Activated naive CD8-positive, alpha-beta T cell treated with anti-CD3 and anti-CD28 coated beads, Interleukin-2, amount 10 ng/mL, durations not matched to agents 7 days and 5 days (primary cell): ENCODE measurements around the gene SAP30L. TPM values are rescaled to one million over a fixed set of nuclear protein-coding genes. Genes with fewer than 3 reads are reported as not detected.
A peak's percentile ranks its signal among the peaks of the same experiment; 100 is the strongest.

Experiments used
- ATAC-seq: fragments of 150-1000 bp; cut with Tn5 transposase; one replicate; pipeline ENCODE4 v1.10.0; 2021; ENCODE audit warnings: low read depth, moderate library complexity
- POLR2A ChIA-PET: fragments of 350-600 bp; sonication (Branson Sonifier 250); formaldehyde crosslinking; loops from one replicate; lab custom pipeline; 2021; ENCODE audit warnings: antibody characterized with exemption; lab: Charles Lee
- DNase-seq: peaks from one replicate; pipeline ENCODE4 v3.0.0; 2021
- H3K27ac Mint-ChIP-seq: one replicate; pipeline ENCODE4 v1.8.0; 2022; ENCODE audit warnings: mild to moderate bottlenecking, mixed read lengths
- H3K27me3 Mint-ChIP-seq: one replicate; pipeline ENCODE4 v1.8.0; 2022; ENCODE audit warnings: mild to moderate bottlenecking, moderate library complexity, mixed read lengths
- H3K36me3 Mint-ChIP-seq: one replicate; pipeline ENCODE4 v1.8.0; 2021; ENCODE audit warnings: mild to moderate bottlenecking, mixed read lengths
- H3K4me1 Mint-ChIP-seq: one replicate; pipeline ENCODE4 v1.8.0; 2021; ENCODE audit warnings: mixed read lengths
- H3K4me3 Mint-ChIP-seq: one replicate; pipeline ENCODE4 v1.8.0; 2022; ENCODE audit warnings: mild to moderate bottlenecking, moderate library complexity, mixed read lengths
- H3K9me3 Mint-ChIP-seq: one replicate; pipeline ENCODE4 v1.8.0; 2021; ENCODE audit warnings: mixed read lengths
- total RNA-seq, 2 experiments: library from RNA; stranded (reverse); gene quantifications; one replicate each; pipeline ENCODE4 v1.2.3, GENCODE V29; 2021

The SAP30L gene
- total RNA-seq, result 10 to 100 TPM; 39.4 to 41.3 TPM

GRCh38 chr5:154445422-154446194 lies at the start of gene SAP30L:
Gene SAP30L, plus strand, starts transcription at chr5:154445997. Its CDS starts 608 bp downstream, at chr5:154446605.
- no peaks in the 10 kb centered on the region for H3K27me3 Mint-ChIP-seq
- H3K4me3 Mint-ChIP-seq, result peak within 1 kb of the TSS; percentile 100
- ATAC-seq (peak; percentile 93), DNase-seq (peak; percentile 98)
- POLR2A ChIA-PET, result interaction anchor here (0.6 to 1.9 kb wide), 4 partner anchors 16 to 407 kb away, joined by 3 to 4 read pairs (median 4); partner anchors contain the start of genes FAM114A2 and MFAP3
- H3K4me1 Mint-ChIP-seq, result peaks cover 39% of the 10 kb centered on the region
- H3K36me3 Mint-ChIP-seq, result peaks cover 31% of the 10 kb centered on the region
- no peaks in the 10 kb centered on the region for H3K9me3 Mint-ChIP-seq
- H3K27ac Mint-ChIP-seq, result peak within 1 kb of the TSS; percentile 98

GRCh38 chr5:154396128-154396527 lies 49.7 kb upstream of the SAP30L start:
- no peaks in the 10 kb centered on the region for H3K9me3 Mint-ChIP-seq
- H3K36me3 Mint-ChIP-seq, result peaks cover 11% of the 10 kb centered on the region
- no peak overlapping the region for H3K4me3 Mint-ChIP-seq
- no peaks in the 10 kb centered on the region for H3K4me1 Mint-ChIP-seq
- no peak for DNase-seq
- no peaks in the 10 kb centered on the region for H3K27me3 Mint-ChIP-seq
- POLR2A ChIA-PET, result no interaction called here
- no peak overlapping the region for H3K27ac Mint-ChIP-seq
- ATAC-seq, result no peak

GRCh38 chr5:154397652-154398406 lies 48.0 kb upstream of the SAP30L start:
- Mint-ChIP-seq H3K9me3 (no peaks in the 10 kb centered on the region), H3K4me1 (no peaks in the 10 kb centered on the region), H3K36me3 (no peaks in the 10 kb centered on the region), H3K27me3 (no peaks in the 10 kb centered on the region), H3K4me3 (no peak overlapping the region), H3K27ac (no peak overlapping the region)
- ATAC-seq, result no peak
- no peak for DNase-seq
- POLR2A ChIA-PET, result no interaction called here

GRCh38 chr5:154400678-154401077 lies 45.1 kb upstream of the SAP30L start:
- POLR2A ChIA-PET, result no interaction called here
- no peak for DNase-seq

GRCh38 chr5:154401355-154401754 lies 44.4 kb upstream of the SAP30L start:
- H3K9me3 Mint-ChIP-seq, result no peaks in the 10 kb centered on the region
- peaks cover 11% of the 10 kb centered on the region for H3K4me1 Mint-ChIP-seq
- no peak for DNase-seq
- no peak overlapping the region for H3K27ac Mint-ChIP-seq
- POLR2A ChIA-PET, result no interaction called here
- H3K27me3 Mint-ChIP-seq, result no peaks in the 10 kb centered on the region
- H3K36me3 Mint-ChIP-seq, result no peaks in the 10 kb centered on the region
- H3K4me3 Mint-ChIP-seq, result no peak overlapping the region
- no peak for ATAC-seq

More at GRCh38 chr5:154400678-154401077, 45.1 kb upstream of the SAP30L start:
- H3K27ac Mint-ChIP-seq, result no peak overlapping the region
- no peaks in the 10 kb centered on the region for H3K36me3 Mint-ChIP-seq
- no peaks in the 10 kb centered on the region for H3K9me3 Mint-ChIP-seq
- H3K27me3 Mint-ChIP-seq, result no peaks in the 10 kb centered on the region
- H3K4me3 Mint-ChIP-seq, result no peak overlapping the region
- ATAC-seq, result no peak
- H3K4me1 Mint-ChIP-seq, result peaks cover 11% of the 10 kb centered on the region

- H3K4me1 Mint-ChIP-seq, result peaks cover 11% of the 10 kb centered on the region
- DNase-seq, result no peak
- H3K36me3 Mint-ChIP-seq, result no peaks in the 10 kb centered on the region
- H3K9me3 Mint-ChIP-seq, result no peaks in the 10 kb centered on the region
- H3K4me3 Mint-ChIP-seq, result no peak overlapping the region
- no peaks in the 10 kb centered on the region for H3K27me3 Mint-ChIP-seq
- POLR2A ChIA-PET, result no interaction called here
- no peak overlapping the region for H3K27ac Mint-ChIP-seq
- no peak for ATAC-seq
Observed at GRCh38 chr5:154401931-154402330, 43.9 kb upstream of the SAP30L start.

- POLR2A ChIA-PET, result no interaction called here
Observed at GRCh38 chr5:154402611-154403010, 43.2 kb upstream of the SAP30L start.

GRCh38 chr5:154403234-154403633 lies 42.6 kb upstream of the SAP30L start:
- Mint-ChIP-seq H3K4me3 (no peak overlapping the region), H3K27ac (no peak overlapping the region), H3K27me3 (no peaks in the 10 kb centered on the region), H3K36me3 (no peaks in the 10 kb centered on the region), H3K4me1 (peaks cover 11% of the 10 kb centered on the region), H3K9me3 (no peaks in the 10 kb centered on the region)
- DNase-seq (no peak), ATAC-seq (no peak)
- POLR2A ChIA-PET, result interaction anchor here (3.0 kb wide), 1 partner anchor 213 kb away, joined by 15 read pairs; the partner anchor contains the start of gene GALNT10

More at GRCh38 chr5:154402611-154403010, 43.2 kb upstream of the SAP30L start:
- no peak for ATAC-seq
- Mint-ChIP-seq H3K4me1 (peaks cover 11% of the 10 kb centered on the region), H3K36me3 (no peaks in the 10 kb centered on the region), H3K4me3 (no peak overlapping the region), H3K27me3 (no peaks in the 10 kb centered on the region), H3K9me3 (no peaks in the 10 kb centered on the region), H3K27ac (no peak overlapping the region)
- no peak for DNase-seq

- DNase-seq (no peak), ATAC-seq (no peak)
- Mint-ChIP-seq H3K4me1 (peaks cover 11% of the 10 kb centered on the region), H3K27me3 (no peaks in the 10 kb centered on the region), H3K27ac (no peak overlapping the region), H3K36me3 (no peaks in the 10 kb centered on the region), H3K4me3 (no peak overlapping the region), H3K9me3 (no peaks in the 10 kb centered on the region)
- POLR2A ChIA-PET, result interaction anchor here (1.1 to 3.0 kb wide), 3 partner anchors 167 to 331 kb away, joined by 3 to 15 read pairs (median 8); partner anchors contain the start of gene GALNT10
Observed at GRCh38 chr5:154403776-154404387, 41.9 kb upstream of the SAP30L start.

GRCh38 chr5:154405078-154405792 lies 40.6 kb upstream of the SAP30L start:
- peak overlapping the region; percentile 73 for H3K4me3 Mint-ChIP-seq
- H3K27ac Mint-ChIP-seq, result peak overlapping the region; percentile 70
- no peaks in the 10 kb centered on the region for H3K36me3 Mint-ChIP-seq
- peak; percentile 99 for ATAC-seq
- DNase-seq, result peak; percentile 81
- no peaks in the 10 kb centered on the region for H3K27me3 Mint-ChIP-seq
- H3K9me3 Mint-ChIP-seq, result no peaks in the 10 kb centered on the region
- peaks cover 11% of the 10 kb centered on the region for H3K4me1 Mint-ChIP-seq
- POLR2A ChIA-PET, result interaction anchor here (0.8 to 3.0 kb wide), 4 partner anchors 215 to 333 kb away, joined by 3 to 15 read pairs (median 6); partner anchors contain the start of gene GALNT10

- Mint-ChIP-seq H3K4me3 (no peak overlapping the region), H3K36me3 (no peaks in the 10 kb centered on the region), H3K9me3 (no peaks in the 10 kb centered on the region), H3K27ac (no peak overlapping the region), H3K27me3 (no peaks in the 10 kb centered on the region), H3K4me1 (peaks cover 11% of the 10 kb centered on the region)
- DNase-seq (no peak), ATAC-seq (no peak)
- POLR2A ChIA-PET, result interaction anchor here (2.3 kb wide), 1 partner anchor 334 kb away, joined by 8 read pairs; no protein-coding TSS in a partner anchor
Observed at GRCh38 chr5:154406231-154406630, 39.6 kb upstream of the SAP30L start.

- DNase-seq (no peak), ATAC-seq (no peak)
- Mint-ChIP-seq H3K27ac (no peak overlapping the region), H3K4me3 (no peak overlapping the region), H3K9me3 (no peaks in the 10 kb centered on the region), H3K4me1 (peaks cover 11% of the 10 kb centered on the region), H3K36me3 (peaks cover 2% of the 10 kb centered on the region), H3K27me3 (no peaks in the 10 kb centered on the region)
- POLR2A ChIA-PET, result no interaction called here
Observed at GRCh38 chr5:154406826-154407225, 39.0 kb upstream of the SAP30L start.
